HCT116 (cell line): Measurements from ENCODE around the gene KDELR1. TPM values are rescaled to one million over a fixed set of nuclear protein-coding genes. Genes with fewer than 3 reads are reported as not detected.

ENCODE experiments used
- ATAC-seq: fragments of 200-7000 bp; cut with Tn5 transposase; 2 replicates; pipeline ENCODE4 v1.9.1; 2020; ENCODE audit warnings: mild to moderate bottlenecking, moderate library complexity
- BruUV-seq: library from RNA; stranded (reverse); fragments of 400-500 nt; replicated peaks from 2 replicates; lab custom pipeline; 2021; lab: Mats Ljungman, UMichigan
- CTCF ChIA-PET: fragments of 300-600 bp; sonication (Branson Sonifier 250); formaldehyde crosslinking; loops from one replicate; lab custom pipeline; 2021; ENCODE audit warnings: antibody characterized with exemption; lab: Charles Lee
- POLR2A ChIA-PET: fragments of 300-600, 350-600 bp; sonication (Branson Sonifier 250); formaldehyde crosslinking; loops from one replicate; lab custom pipeline; 2021; ENCODE audit warnings: antibody characterized with exemption; lab: Charles Lee
- RAD21 ChIA-PET, 2 experiments: fragments of 300-600 bp; sonication (Branson Sonifier 250); formaldehyde crosslinking; loops; one replicate each; lab custom pipeline; 2023; ENCODE audit warnings: low total read pairs in 2 of 2; ENCODE audit not compliant: uncharacterized antibody in 2 of 2, unreplicated experiment in 2 of 2, low non-redundant PET in 1 of 2; lab: Charles Lee
- DNase-seq: peaks from one replicate; pipeline ENCODE4 v3.0.0-alpha.2; 2010; ENCODE audit warnings: low read depth, low spot score
- H2AFZ ChIP-seq: fragments of 200-600 bp; shearing (Covaris generic), sonication (generic); 2 replicates; pipeline ENCODE4 v1.6.1; 2017; ENCODE audit warnings: low read depth, mixed run types, mixed read lengths, antibody characterized with exemption, low read length; ENCODE audit not compliant: poor library complexity, severe bottlenecking
- H3K27ac ChIP-seq: 2 replicates; pipeline ENCODE4 v1.5.1; 2012; ENCODE audit warnings: low read depth, low read length
- H3K27me3 ChIP-seq: fragments of 200-600 bp; sonication (generic); 2 replicates; pipeline ENCODE4 v1.6.1; 2016; ENCODE audit warnings: mixed run types, low read length, mixed read lengths; ENCODE audit not compliant: insufficient read depth
- H3K36me3 ChIP-seq, 2 experiments: fragments of 200-500 bp in 1 of 2; fragments of 200-600 bp in 1 of 2; sonication (Bioruptor generic) in 1 of 2; sonication (generic) in 1 of 2; 2 replicates each; pipeline versions ENCODE4 v1.5.1 to v1.6.1; 2014 to 2016; ENCODE audit warnings: low read length in 2 of 2, inconsistent platforms in 1 of 2, mixed read lengths in 1 of 2, mixed run types in 1 of 2; ENCODE audit not compliant: insufficient read depth in 2 of 2, control insufficient read depth in 1 of 2
- H3K4me1 ChIP-seq, 2 experiments: fragments of 200-600 bp in 1 of 2; sonication (generic) in 1 of 2; 2 replicates each; pipeline versions ENCODE4 v1.5.1 to v1.6.1; 2012 to 2017; ENCODE audit warnings: low read length in 2 of 2, inconsistent platforms in 1 of 2, mild to moderate bottlenecking in 1 of 2, mixed read lengths in 1 of 2, mixed run types in 1 of 2, moderate library complexity in 1 of 2; ENCODE audit not compliant: insufficient read depth in 2 of 2, control insufficient read depth in 1 of 2
- H3K4me2 ChIP-seq: fragments of 200-600 bp; sonication (generic); 2 replicates; pipeline ENCODE4 v1.6.1; 2017; ENCODE audit warnings: mixed run types, low read length, mixed read lengths
- H3K4me3 ChIP-seq, 2 experiments: fragments of 200-600 bp in 1 of 2; sonication (generic) in 1 of 2; replicated peaks in 1 of 2; 2 replicates each; pipeline ENCODE4 v1.5.1; 2011 to 2016; ENCODE audit warnings: low read length in 2 of 2, control low read depth in 1 of 2, low read depth in 1 of 2, mild to moderate bottlenecking in 1 of 2, mixed read lengths in 1 of 2, mixed run types in 1 of 2
- H3K79me2 ChIP-seq: fragments of 200-600 bp; sonication (generic); 2 replicates; pipeline ENCODE4 v1.6.1; 2017; ENCODE audit warnings: mild to moderate bottlenecking, mixed run types, low read length, moderate library complexity, mixed read lengths; ENCODE audit not compliant: insufficient read depth
- H3K9ac ChIP-seq: fragments of 200-600 bp; sonication (generic); 2 replicates; pipeline ENCODE4 v1.6.1; 2016; ENCODE audit warnings: low read length, mixed read lengths
- H3K9me2 ChIP-seq: fragments of 200-600 bp; sonication (generic), shearing (Covaris generic); 2 replicates; pipeline ENCODE4 v1.6.1; 2017; ENCODE audit warnings: mixed run types, mild to moderate bottlenecking, moderate library complexity; ENCODE audit not compliant: insufficient read depth
- H3K9me3 ChIP-seq, 2 experiments: fragments of 200-500 bp in 1 of 2; fragments of 200-600 bp in 1 of 2; sonication (Bioruptor generic) in 1 of 2; sonication (generic) in 1 of 2; 2 replicates each; pipeline ENCODE4 v1.6.1; 2014 to 2017; ENCODE audit warnings: low read length in 2 of 2, mixed read lengths in 2 of 2, inconsistent platforms in 1 of 2, low read depth in 1 of 2, mild to moderate bottlenecking in 1 of 2, mixed run types in 1 of 2, moderate library complexity in 1 of 2; ENCODE audit not compliant: control insufficient read depth in 1 of 2, insufficient read depth in 1 of 2
- H4K20me1 ChIP-seq: fragments of 200-600 bp; sonication (generic), shearing (Covaris generic); 2 replicates; pipeline ENCODE4 v1.6.1; 2017; ENCODE audit warnings: mixed run types, mild to moderate bottlenecking, moderate library complexity; ENCODE audit not compliant: insufficient read depth
- CBX3 ChIP-seq: IDR thresholded peaks from 2 replicates; pipeline ENCODE4 v1.6.1; 2012; ENCODE audit warnings: low read depth
- CEBPB ChIP-seq: IDR thresholded peaks from 2 replicates; pipeline ENCODE4 v1.6.1; 2012; ENCODE audit warnings: low read depth
- EGR1 ChIP-seq: IDR thresholded peaks from 2 replicates; pipeline ENCODE4 v1.6.1; 2012; ENCODE audit warnings: low read depth
- ELF1 ChIP-seq: IDR thresholded peaks from 2 replicates; pipeline ENCODE4 v1.6.1; 2012; ENCODE audit warnings: low read depth, borderline replicate concordance
- EZH2phosphoT487 ChIP-seq: fragments of 200-600 bp; IDR thresholded peaks from 2 replicates; pipeline ENCODE4 v1.6.1; 2018; ENCODE audit warnings: antibody characterized with exemption, borderline replicate concordance
- FOSL1 ChIP-seq: IDR thresholded peaks from 2 replicates; pipeline ENCODE4 v1.6.1; 2012; ENCODE audit warnings: low read depth
- JUND ChIP-seq: IDR thresholded peaks from 2 replicates; pipeline ENCODE4 v1.6.1; 2012
- POLR2A ChIP-seq: IDR thresholded peaks from 2 replicates; pipeline ENCODE4 v1.7.0; 2011; ENCODE audit warnings: borderline replicate concordance; ENCODE audit not compliant: insufficient read depth, insufficient read length; ENCODE audit errors: extremely low read depth
- POLR2AphosphoS5 ChIP-seq: IDR thresholded peaks from 2 replicates; pipeline ENCODE4 v1.6.1; 2011; ENCODE audit warnings: mild to moderate bottlenecking, low read depth, low read length, moderate library complexity
- RAD21 ChIP-seq: IDR thresholded peaks from 2 replicates; pipeline ENCODE4 v1.6.1; 2012; ENCODE audit warnings: low read depth, mild to moderate bottlenecking
- SIN3A ChIP-seq: IDR thresholded peaks from 2 replicates; pipeline ENCODE4 v1.6.1; 2012; ENCODE audit warnings: low read depth
- SP1 ChIP-seq: IDR thresholded peaks from 2 replicates; pipeline ENCODE4 v1.6.1; 2012; ENCODE audit warnings: low read depth
- SRF ChIP-seq: IDR thresholded peaks from 2 replicates; pipeline ENCODE4 v1.6.1; 2012; ENCODE audit warnings: low read depth
- TCF7L2 ChIP-seq: IDR thresholded peaks from 2 replicates; pipeline ENCODE4 v1.7.0; 2011; ENCODE audit warnings: borderline replicate concordance, inconsistent platforms; ENCODE audit not compliant: insufficient read depth, insufficient read length; ENCODE audit errors: extremely low read depth
- YY1 ChIP-seq: IDR thresholded peaks from 2 replicates; pipeline ENCODE4 v1.6.1; 2011; ENCODE audit warnings: low read length, low read depth, moderate library complexity, mild to moderate bottlenecking; ENCODE audit not compliant: insufficient replicate concordance; ENCODE audit errors: extremely low read depth
- ZFX ChIP-seq: fragments of 450-650 bp; IDR thresholded peaks from 2 replicates; pipeline ENCODE4 v1.6.1; 2017
- ZNF274 ChIP-seq: fragments of 200-500 bp; sonication (Bioruptor generic); IDR thresholded peaks from 2 replicates; pipeline ENCODE4 v1.6.1; 2014; ENCODE audit warnings: mild to moderate bottlenecking, low read depth, low read length, inconsistent platforms
- intact Hi-C: fragments of 100-400 bp; cut with micrococcal nuclease; formaldehyde crosslinking; loops from 2 replicates; pipeline ENCODE4 v1.10.0; 2022
- total RNA-seq: library from RNA; stranded (reverse); gene quantifications from one replicate; pipeline ENCODE4 v1.2.1, GENCODE V29; 2021; ENCODE audit not compliant: unreplicated experiment
- TF ChIP-seq, protein P1 (sequence below), 3 experiments: fragments of 200-600 bp in 1 of 3; sonication (generic) in 1 of 3; IDR thresholded peaks in 2 of 3; conservative IDR thresholded peaks in 1 of 3; 2 replicates each; pipeline ENCODE4 v1.5.1; 2012 to 2017; ENCODE audit warnings: low read depth in 2 of 3, low read length in 2 of 3, antibody characterized with exemption in 1 of 3, borderline replicate concordance in 1 of 3, control low read depth in 1 of 3, mild to moderate bottlenecking in 1 of 3, mixed read lengths in 1 of 3, mixed run types in 1 of 3, moderate library complexity in 1 of 3; ENCODE audit not compliant: insufficient read depth in 1 of 3
- TF ChIP-seq, protein P2 (sequence below): IDR thresholded peaks from 2 replicates; pipeline ENCODE4 v1.6.1; 2012
- TF ChIP-seq, protein P3 (sequence below): IDR thresholded peaks from 2 replicates; pipeline ENCODE4 v1.6.1; 2012

Gene KDELR1
- total RNA-seq, 1 experiment from 2014 or later: 212 TPM

DNA sequence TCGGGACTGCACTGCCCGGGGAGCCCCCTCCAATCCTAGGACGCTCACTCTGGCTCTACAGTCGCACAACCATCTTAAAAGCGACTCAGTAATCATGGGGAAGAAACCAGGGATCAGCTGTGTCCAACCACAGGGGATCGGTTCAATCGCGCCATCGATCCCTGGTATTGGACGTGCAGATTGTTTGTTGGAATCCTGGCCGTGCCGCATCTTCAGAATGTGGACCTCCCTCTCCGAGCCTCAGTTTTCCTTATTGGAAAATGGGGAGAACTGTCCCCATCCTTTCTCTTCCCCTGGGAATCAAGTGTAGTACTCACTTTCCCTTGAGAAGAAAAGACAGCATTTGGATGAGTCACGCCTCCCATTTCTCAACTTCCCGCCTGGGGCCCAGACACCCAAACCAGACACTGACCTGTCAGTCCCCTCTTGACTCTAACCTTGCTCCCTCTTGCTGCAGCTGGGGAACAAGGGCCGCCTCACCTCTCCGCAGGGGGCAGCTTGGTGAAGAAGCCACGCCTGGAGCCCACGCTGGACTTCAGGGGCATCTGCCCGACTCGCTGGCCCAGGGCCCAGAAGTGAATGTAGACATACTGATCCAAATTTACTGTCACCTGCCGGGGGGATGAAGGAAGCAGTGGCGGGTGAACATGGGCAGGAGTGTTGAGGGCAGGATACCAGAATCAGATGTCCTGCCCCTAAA is 48.4 kb downstream of the KDELR1 start:
- RAD21 ChIA-PET: no interaction called here
- no peak overlapping the region for H3K9ac ChIP-seq
- H3K27me3 ChIP-seq: no peaks in the 10 kb centered on the region
- peaks cover 10 to 27% of the 10 kb centered on the region in 2 experiments for H3K4me1 ChIP-seq
- no peak for TF ChIP-seq CBX3
- no peak for TF ChIP-seq CEBPB
- no peak for TF ChIP-seq POLR2AphosphoS5
- TF ChIP-seq TCF7L2: no peak
- TF ChIP-seq, protein P1, sequence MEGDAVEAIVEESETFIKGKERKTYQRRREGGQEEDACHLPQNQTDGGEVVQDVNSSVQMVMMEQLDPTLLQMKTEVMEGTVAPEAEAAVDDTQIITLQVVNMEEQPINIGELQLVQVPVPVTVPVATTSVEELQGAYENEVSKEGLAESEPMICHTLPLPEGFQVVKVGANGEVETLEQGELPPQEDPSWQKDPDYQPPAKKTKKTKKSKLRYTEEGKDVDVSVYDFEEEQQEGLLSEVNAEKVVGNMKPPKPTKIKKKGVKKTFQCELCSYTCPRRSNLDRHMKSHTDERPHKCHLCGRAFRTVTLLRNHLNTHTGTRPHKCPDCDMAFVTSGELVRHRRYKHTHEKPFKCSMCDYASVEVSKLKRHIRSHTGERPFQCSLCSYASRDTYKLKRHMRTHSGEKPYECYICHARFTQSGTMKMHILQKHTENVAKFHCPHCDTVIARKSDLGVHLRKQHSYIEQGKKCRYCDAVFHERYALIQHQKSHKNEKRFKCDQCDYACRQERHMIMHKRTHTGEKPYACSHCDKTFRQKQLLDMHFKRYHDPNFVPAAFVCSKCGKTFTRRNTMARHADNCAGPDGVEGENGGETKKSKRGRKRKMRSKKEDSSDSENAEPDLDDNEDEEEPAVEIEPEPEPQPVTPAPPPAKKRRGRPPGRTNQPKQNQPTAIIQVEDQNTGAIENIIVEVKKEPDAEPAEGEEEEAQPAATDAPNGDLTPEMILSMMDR (IDR thresholded peaks at IDR 0.05 in 2 of 3, conservative IDR thresholded peaks at IDR 0.05 in 1 of 3; ENCODE audit: borderline replicate concordance in 1 of 3, insufficient read depth in 1 of 3, low read depth in 2 of 3, low read length in 2 of 3): no peak
- TF ChIP-seq SP1: no peak
- no peak for TF ChIP-seq ZFX
- TF ChIP-seq EGR1: no peak
- no peak for TF ChIP-seq RAD21
- no peak for TF ChIP-seq FOSL1
- TF ChIP-seq ELF1: no peak
- no peak for TF ChIP-seq JUND
- TF ChIP-seq, protein P2, sequence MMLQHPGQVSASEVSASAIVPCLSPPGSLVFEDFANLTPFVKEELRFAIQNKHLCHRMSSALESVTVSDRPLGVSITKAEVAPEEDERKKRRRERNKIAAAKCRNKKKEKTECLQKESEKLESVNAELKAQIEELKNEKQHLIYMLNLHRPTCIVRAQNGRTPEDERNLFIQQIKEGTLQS: no peak
- TF ChIP-seq YY1: no peak
- no peak for TF ChIP-seq SIN3A
- TF ChIP-seq EZH2phosphoT487: no peak
- TF ChIP-seq, protein P3, sequence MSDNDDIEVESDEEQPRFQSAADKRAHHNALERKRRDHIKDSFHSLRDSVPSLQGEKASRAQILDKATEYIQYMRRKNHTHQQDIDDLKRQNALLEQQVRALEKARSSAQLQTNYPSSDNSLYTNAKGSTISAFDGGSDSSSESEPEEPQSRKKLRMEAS: no peak
- TF ChIP-seq SRF: no peak
- no peak for TF ChIP-seq ZNF274
- no peak for TF ChIP-seq POLR2A
- H3K9me2 ChIP-seq: no peaks in the 10 kb centered on the region
- H3K9me3 ChIP-seq: no peaks in the 10 kb centered on the region
- ATAC-seq (no peak), DNase-seq (no peak)
- H3K79me2 ChIP-seq: no peaks in the 10 kb centered on the region
- no TSS peak for BruUV-seq
- no peaks in the 10 kb centered on the region for H3K36me3 ChIP-seq
- no peak overlapping the region for H3K4me3 ChIP-seq
- no peak overlapping the region for H3K4me2 ChIP-seq
- no peaks in the 10 kb centered on the region for H4K20me1 ChIP-seq
- CTCF ChIA-PET: no interaction called here
- POLR2A ChIA-PET: interaction anchor here (0.6 kb wide), 1 partner anchor 60 kb away, joined by 3 read pairs; no protein-coding TSS in a partner anchor
- intact Hi-C loops: no loop called here
- no peak overlapping the region for H3K27ac ChIP-seq
- H2AFZ ChIP-seq: no peak overlapping the region
